ENCODE measurements around the gene CPLANE2.

GRCh38 chr1:16260814-16261213 is 23.8 kb upstream of the CPLANE2 start:
- TF ChIP-seq CTCF (conservative IDR thresholded peaks at IDR 0.05) (no peak), ZFX (IDR thresholded peaks at IDR 0.05) (no peak)
